Hematopoietic multipotent progenitor cell treated with erythropoietin and hydrocortisone succinate and interleukin-3 and kit ligand, for 8 days (in vitro differentiated cells): ENCODE results near the gene FAM98C.

ENCODE experiments used
- DNase-seq: peaks from one replicate; pipeline ENCODE4 v3.0.0-alpha.2; 2015

Gene FAM98C

GRCh38 chr19:38381138-38381537, 21.8 kb upstream of the FAM98C start:
- DNase-seq, result no peak

DNA sequence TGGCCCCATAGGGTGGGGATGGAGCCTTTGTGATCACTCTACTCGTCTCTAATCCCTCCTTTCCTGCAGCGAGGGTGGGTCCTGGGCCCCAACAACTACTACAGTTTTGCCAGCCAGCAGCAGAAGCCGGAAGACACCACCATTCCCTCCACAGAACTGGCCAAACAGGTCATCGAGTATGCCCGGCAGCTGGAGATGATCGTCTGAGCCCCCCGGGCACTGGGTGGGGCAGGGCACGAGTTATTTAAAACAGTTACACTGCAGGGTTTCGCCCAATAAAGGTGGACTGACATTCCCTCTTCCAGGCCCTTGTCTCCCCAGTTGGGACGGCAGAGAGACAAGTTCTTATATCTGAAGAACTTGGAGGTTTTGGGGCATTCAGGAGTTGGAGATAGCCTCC, 19.7 kb upstream of the FAM98C start:
- DNase-seq, result no peak

- DNase-seq, result no peak
Measured at GRCh38 chr19:38383743-38384142, 19.1 kb upstream of the FAM98C start.

GRCh38 chr19:38384209-38385027, 18.5 kb upstream of the FAM98C start:
- peak; percentile 33 for DNase-seq

DNA sequence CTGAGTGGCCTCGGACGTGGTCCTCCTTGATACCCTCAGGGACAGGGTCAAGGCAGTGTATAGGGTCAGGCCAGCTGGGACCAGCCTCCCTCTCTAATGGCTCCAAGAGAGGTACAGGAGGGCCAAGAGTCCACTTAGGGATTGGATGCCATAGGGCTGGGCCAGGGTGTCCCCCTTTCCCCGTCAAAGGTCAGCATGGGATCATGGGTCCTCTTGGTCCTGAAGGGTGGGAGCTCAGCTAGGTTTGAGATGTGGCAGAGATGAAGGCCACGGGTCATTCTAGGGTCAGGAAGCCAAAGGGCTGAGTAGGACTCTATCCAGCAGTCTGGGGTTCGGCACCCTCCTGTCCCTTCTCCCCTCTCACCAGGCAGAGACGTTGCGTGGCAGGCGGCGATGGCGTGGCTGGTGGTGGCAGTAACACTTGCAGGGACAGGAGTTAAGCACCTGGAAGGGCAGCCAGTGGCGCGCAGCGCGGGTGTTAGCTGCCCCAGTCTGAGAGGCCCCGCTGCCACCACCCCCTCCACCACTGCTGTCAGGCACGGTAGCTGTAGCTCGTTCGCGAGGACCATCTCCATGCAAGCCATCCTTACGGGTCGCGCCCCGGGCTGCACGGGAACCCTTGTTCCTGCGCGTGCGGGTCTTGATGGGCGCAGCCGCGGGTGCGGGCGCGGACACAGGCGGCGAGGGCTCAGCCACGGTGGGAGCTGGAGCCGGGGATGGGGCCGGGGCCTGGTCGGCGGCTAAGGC, 17.7 kb upstream of the FAM98C start:
- no peak for DNase-seq

GRCh38 chr19:38385804-38386257, 17.1 kb upstream of the FAM98C start:
- peak; percentile 29 for DNase-seq

- no peak for DNase-seq
Measured at GRCh38 chr19:38386300-38386970, 16.5 kb upstream of the FAM98C start.

GRCh38 chr19:38386971-38387549, 15.8 kb upstream of the FAM98C start:
- peak; percentile 53 for DNase-seq

DNA sequence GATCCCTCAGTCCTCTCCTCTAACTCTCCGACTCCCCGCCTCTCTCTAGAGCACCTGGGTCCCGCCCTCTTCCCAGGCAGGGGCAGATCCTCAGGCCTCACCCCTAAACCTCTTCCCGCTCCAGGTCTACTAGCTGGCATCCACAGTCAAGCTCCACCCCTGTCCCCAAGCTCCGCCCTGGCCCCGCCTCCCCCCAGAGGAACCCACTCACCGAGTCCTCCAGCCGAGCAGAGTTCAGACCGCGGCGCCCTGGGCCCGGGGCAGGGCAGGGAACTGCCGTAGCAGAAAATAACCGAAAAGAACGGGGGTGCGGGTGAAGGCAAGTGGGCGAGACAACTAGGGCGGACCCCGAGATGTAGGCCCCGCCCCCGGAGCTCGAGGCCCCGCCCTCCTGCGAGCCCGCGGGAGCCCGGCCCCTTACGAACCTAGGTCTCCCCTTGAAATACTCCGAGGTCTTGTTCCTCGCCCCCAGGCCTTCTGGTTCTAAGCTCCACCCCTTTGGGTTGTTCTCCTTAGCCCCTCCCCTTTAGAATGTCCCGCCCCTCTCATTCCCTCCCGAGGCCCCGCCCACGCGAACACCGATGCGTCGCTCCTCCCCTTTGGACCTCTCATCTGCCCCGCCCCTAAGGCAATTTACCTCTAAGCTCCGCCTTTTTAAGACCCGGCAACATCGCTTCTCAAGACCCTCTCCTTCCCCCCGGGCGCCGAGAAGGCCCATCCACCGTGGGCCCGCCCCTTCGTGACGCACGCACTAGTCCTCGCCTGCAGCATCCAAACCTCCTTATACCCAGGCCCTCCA, 15.1 kb upstream of the FAM98C start, which contains the start of gene GGN:
Gene GGN, minus strand, starts transcription at position 485 of the 799 bp plus-strand sequence. CDS start 773 bp downstream, outside the sequence.
- DNase-seq, result peak; percentile 69

DNA sequence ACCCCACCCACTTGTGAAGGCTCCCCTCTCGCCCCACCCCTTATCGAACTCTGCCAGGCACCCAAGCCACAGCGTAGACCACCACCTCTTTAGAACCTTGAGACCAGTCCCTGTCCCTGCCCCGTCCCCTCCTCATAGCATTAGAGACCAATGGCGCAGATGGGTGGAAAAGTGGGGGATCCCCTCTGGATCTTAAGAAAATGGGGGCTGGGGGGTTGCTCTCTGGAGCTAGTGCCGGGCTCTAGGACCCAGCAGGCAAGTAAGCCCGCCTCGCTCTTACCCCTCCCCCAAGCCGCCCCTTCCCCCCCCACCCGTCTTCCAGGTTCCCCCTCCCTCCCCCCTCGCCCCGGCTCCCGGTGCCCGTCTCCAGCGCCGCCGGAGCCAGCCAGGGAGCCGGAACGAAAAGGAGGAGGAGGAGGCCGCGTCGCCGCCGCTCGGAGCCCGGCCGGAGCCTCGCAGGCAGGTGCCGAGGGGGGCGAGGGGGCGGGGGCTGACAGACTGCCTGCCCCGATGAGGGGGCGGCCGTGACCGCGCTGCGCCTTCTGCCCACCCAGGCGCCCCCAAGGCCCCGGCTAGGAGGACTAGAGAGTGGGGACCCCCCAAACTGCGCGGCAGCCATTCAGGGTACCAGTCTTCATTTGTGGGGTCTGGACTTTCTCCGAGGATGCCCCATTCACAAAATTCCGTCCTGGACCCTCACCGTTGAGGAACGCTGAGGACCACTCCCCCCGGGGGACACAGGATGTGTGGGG, 14.4 kb upstream of the FAM98C start, which contains the start of gene SPRED3:
Gene SPRED3, plus strand, starts transcription at position 349 of the 752 bp plus-strand sequence. CDS start 1,606 bp downstream, outside the sequence.
- DNase-seq, result no peak

GRCh38 chr19:38389101-38389925, 13.6 kb upstream of the FAM98C start:
- DNase-seq, result no peak

DNA sequence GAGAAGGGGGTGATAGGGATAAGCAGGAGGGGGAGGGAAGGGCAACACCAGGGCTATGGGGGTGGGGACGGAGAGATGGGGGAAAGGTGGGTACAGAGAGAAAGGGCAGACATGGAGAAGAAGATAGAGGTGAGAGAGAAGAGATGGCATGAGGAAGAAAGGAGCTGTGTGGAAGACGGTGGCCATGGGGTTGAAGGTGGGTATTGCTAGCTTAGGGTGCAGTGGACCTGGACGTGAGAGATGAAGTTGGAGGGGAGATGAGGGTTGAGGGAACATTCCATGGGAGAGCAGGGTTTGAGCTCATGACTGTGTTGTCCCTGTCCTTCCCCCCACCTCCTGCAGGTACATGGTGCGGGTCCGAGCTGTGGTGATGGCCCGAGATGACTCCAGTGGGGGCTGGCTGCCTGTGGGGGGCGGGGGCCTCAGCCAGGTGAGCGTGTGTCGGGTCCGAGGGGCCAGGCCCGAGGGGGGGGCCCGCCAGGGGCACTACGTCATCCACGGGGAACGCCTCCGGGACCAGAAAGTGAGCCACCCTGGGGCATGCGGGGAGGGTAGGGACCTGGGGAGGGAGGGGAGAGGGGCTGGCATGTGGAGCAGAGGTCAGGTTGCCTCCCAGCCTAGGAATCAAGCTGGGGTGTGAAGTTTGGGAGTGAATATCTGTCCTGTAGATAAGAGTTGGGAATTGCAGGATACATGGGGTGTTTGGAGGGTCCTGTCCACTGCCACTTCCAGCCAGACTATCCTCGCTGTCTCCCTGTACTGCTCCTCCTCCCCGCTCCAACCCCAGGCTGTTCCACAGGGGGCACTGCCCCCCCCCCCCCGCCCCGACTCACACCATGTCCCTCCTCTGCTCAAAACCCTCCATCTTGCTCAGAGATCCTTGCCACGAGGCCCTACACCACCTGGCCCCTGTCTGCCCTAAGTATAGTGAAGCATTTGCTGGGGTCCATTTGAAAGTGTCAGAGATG, 12.7 kb upstream of the FAM98C start:
- no peak for DNase-seq

DNA sequence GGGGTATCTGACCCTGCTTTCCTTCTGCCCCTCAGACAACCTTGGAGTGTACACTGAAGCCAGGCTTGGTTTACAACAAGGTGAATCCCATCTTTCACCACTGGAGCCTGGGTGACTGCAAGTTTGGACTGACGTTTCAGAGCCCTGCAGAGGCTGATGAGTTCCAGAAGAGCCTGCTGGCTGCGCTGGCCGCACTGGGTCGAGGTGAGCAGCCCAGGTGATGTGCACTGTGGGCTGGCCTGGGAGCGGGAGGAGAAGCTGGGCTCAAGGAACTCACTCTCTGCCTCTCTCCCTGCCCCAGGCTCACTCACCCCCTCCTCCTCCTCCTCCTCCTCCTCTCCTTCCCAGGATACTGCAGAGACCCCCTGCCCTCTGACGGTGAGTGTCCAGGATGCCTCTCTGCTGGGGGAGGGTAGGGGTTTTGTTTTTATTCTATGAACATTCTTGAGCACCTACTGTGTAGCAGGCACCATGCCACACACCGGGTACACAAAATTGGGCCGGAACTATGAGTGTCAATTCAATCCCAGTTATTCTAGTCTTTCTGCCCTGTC, 10.9 kb upstream of the FAM98C start:
- DNase-seq, result no peak

GRCh38 chr19:38392707-38393308, 10.1 kb upstream of the FAM98C start:
- DNase-seq, result peak; percentile 59

GRCh38 chr19:38394488-38394887, 8.4 kb upstream of the FAM98C start:
- peak; percentile 58 for DNase-seq

- DNase-seq, result no peak
Measured at GRCh38 chr19:38395381-38396114, 7.3 kb upstream of the FAM98C start.

DNA sequence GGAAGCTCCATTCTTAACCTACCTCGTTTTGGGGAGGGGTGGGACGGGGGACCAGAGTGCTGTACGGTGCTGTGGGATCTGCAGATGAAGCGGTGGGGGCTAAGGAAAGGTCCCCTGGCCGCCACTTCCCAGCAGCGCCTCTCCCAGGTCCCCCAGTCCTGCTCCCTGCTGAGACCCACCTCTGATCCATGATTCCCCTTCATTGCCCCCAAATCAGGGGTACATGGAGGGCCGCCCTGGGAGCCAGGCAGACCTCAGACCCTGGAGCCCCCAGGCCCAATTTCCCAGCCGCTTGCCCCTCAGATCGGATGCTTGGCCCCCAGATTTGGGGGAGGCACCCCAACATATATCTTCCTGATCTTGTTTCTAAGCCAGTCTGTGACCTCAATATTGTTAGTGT, 3.8 kb upstream of the FAM98C start:
- no peak for DNase-seq

DNA sequence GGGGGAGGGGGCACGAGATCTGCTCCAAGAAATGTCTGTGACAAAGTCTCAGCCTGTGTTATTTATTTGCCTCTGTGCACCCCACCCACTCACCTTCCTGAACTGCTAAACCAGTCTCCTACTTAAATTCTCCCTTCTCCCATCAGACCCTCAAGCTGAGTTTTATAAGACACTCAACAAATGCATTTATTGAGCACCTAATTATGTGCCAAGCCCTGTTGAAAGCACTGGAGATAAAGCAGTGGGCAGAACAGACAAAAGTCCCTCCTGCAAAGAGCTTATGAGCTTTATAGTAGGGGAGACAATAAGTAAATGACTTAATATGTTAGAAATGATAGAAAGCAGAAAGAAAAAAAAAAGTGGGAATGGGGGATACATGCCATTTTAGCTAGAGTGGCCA, 3.4 kb upstream of the FAM98C start:
- no peak for DNase-seq
